IPS-NIHi7 (cell line): ENCODE data around the gene MSANTD4.
"Not testable (repeated sequence)": the region's sequence is repeated elsewhere in the genome, so short reads cannot be mapped to it uniquely, and the experiment has no call there.

Experiments used
- DNase-seq: peaks from one replicate; pipeline ENCODE4 v3.0.0; 2012; ENCODE audit warnings: mixed read lengths; ENCODE audit errors: extremely low spot score

The MSANTD4 gene

DNA sequence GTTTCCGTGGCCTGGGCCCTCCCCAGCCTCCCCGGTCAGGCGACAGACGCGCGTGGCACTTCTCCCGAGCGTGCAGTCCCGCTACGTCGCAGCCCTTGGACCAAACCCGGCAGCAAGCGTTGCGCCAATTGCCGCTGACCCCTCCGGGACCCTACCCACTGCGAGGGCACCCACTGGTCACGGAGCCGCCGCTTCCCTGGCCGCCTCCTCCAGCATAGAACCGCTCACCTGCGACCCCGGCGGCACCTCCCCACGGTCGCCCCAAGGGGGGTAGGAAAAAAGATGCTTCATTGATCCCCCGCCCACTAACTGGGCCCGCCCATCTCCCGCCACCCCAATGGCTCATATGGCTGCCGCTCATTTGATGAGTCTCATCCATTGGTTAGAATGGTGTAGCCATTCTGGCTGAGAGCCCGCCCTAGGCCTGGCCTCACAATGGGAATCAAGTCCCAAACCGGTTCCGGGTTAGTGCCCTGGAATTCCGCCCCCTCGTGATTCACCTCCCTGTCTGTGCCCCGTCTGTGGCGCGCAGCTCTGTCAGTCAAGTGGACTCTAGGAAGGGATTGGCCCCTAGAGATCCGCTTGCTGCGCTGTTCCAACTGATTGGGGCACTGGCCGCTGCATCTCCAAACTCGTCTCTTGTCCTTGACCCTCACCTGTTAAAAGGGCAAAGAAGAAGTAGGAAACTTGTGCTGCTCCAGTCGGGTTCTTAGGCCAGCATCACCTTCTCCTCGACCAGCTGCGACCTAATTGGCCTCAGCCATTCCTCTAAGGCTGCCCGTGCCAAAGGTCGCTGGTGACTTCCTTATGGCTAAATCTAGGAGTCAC is at the start of gene MSANTD4:
MSANTD4 (minus strand) TSS at position 274 of the 828 bp plus-strand sequence. CDS start 11,323 bp downstream, outside the sequence.
- DNase-seq = peak; percentile 98

DNA sequence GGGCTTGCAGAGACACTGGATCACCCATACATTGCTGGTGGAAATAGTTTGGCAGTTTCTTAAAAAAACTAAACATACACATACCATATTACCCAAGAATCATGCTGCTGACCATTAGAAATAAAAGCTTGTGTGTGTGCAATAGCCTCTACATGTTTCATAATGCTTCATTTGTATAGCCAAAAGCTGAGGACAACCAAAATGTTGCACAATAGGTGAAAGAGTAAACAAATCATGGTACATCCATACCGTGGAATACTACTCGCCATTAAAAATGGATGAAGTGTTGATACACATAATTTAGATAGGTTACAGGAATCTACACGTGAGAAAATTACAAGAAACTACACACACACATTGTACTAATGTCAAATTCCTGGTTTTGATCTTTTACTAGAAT is 48.6 kb upstream of the MSANTD4 start:
- DNase-seq = no peak

DNA sequence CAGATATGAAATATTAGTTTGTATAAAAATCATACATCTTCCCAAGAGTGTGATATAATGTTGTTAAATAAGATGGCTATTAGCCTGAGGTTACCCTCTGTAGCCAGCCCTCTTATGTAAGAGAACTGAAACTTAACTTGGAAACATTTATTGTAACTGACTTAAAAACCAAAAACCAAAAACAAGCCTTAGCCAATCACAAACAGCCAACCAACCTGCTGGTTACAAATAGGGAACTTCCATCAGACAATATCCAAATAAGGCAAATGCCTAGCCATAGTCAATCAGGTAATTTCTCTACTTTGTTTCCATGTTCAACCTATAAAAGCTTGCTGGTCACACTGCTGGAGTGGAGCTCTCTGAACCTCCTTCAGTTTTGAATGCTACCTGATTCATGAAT is 41.0 kb upstream of the MSANTD4 start:
- DNase-seq = no peak

DNA sequence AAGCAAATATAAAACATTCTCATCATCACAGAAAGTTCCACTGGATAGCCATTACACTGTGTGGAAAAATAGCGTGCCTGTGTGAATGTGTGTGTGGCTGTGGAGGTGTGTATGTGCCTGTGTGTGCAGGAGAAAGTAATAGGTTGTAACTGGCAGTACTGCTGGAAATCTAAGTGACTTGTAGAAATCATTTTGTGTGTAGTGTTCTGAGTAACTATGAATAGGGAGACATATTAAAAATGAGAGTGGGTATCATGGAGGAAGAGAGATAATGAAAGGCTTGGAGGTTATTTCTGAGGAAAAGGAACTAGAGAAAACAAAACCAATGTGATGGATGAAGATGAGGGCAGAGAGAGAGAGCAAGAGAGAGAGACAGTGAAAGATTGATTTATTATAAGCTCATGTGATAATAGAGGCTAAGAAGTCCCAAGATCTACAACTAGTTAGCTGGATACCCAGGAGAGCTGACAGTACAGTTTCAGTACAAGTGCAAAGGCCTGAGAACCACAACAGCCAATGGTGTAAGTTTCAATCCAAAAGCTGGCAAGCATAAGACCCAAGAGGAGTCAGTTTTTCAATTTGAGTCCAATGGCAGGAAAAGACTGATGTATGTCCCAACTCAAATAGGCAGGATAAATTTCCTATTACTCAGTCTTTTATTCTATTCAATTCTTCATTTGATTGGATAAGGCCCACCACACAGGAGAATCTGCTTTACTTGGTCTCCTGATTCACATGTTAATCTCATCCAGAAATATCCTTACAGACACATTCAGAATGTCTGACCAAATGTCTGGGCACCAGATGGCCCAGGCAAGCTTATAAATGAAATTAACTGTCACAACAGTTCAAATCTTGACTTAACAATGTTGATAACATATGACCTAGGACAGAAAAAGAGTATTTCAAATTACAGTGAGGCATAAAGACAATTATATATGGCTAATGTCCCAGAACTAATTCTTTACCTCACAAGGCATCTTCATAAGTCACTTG is 40.2 kb upstream of the MSANTD4 start:
- DNase-seq = no peak

DNA sequence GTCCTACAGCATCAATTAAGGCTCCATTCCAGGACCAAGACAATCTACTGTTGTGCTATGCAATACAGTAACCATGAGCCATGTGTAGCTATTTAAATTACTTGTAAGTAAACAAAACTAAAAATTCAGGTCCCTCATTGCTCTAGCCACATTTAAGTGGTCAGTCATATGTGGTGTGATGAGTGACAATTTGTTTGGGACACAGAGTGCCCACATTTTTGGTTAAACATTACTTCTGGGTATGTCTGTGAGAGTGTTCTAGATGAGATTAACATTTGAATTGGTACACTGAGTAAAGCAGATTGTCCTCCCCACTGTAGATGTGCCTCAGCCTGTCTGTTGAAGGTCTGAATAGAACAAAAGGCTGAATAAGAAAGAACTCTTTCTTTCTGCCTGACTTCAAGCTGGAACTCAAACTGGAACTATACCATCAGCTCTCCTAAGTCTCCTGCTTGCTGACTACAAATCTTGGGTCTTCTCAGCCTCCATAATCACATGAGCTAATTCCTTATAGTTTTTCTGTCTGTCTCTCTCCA is 39.3 kb upstream of the MSANTD4 start:
- no peak for DNase-seq

DNA sequence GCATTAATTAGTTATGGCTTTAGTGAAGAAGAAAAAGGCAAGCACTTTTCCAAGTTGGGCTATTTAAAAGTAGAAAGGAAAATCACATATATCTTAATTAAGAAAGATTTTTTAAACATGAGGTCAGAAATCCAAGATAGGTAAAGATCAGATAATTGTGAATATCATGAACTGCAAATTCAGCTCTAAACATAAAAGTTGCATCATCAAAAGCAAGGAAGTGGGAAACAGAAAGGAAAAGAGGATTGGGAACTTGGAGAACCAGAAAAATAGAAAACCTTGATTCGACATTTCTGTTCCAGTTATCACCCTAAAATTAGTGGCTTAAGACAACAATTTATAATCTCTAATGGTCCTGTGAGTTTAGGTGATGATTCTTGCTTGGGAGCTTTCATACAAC is 37.6 kb upstream of the MSANTD4 start:
- DNase-seq = no peak

DNA sequence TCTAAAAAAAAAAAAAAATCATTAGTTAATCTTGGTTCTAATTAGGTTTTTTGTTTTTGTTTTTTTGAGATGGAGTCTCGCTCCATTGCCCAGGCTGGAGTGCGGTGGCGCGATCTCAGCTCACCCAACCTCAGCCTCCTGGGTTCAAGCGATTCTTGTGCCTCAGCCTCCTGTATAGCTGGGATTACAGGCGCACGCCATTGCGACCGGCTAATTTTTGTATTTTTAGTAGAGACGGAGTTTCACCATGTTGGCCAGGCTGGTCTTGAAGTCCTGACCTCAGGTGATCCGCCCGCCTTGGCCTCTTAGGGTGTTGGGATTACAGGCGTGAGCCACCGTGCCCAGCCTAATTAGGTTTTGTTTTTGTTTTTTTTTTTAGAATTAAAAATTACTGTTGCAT is 36.3 kb upstream of the MSANTD4 start:
- not testable (repeated sequence) for DNase-seq

DNA sequence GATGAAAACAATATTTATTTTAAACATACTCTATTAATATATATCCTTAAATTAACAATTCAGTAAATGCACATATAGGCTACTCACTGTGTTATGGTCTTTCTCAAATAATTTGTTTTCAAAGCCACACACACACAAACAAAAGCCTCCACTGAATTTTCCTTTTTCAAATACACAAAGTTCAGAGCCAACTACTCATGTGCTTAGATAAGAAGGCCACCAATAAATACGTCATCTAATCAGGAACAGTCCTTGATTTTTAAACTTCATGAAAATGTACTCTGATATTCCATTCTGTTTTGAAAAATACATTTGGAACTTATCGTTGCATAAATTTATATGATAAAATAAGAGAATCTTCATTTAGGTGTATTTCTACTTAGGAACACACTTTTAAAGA is 29.1 kb upstream of the MSANTD4 start:
- no peak for DNase-seq

DNA sequence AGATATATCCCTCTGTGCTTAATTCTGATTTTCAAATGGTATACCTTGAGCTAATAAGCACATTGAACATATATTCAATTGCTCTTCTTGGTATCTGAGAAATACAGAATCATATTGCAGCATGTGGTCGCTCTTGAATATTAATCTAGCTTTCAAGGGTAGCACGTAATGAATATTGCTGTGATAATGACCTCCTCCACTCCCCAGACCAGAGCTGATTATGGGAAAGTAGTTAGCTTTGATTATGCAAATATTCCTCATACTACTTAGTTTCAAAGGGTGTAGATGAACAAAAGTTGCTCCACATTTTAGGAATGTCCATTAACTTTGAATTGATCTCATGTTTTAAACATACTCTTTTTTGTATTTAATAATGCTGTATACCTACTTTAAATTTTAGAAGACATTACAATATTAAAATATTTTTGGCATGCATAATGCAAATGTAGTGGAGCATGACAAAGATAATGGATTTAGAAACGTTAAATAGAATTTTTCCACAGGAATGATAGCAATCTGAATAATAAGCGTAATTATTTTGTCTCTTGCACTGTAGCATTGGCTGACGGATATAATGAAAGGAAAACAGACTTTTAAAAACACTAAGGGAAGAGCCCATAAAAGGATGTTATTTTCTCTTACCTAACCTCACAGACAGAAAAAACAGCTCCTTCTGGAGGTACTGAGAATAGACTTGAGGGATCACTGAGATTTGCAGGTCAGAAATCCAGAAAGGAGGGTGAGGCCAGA is 27.9 kb upstream of the MSANTD4 start:
- DNase-seq = no peak

DNA sequence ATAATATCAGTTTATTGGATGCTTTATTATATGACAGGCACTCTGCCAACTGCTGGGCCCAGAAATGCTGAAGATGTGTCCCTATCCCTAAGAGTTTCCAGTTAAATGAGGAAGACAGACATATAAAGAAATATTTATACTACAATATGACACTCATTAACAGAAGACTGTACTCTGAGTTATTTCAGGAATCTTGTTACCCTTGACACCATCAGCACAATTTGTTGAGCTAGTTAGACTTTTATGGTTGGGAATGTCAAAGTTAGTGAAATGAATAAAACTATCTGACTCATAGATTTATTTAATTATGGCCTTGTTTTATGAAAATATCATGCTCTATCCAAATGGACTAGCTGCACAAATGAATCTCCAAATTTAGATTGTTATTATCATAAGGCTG is 25.6 kb upstream of the MSANTD4 start:
- DNase-seq = no peak

DNA sequence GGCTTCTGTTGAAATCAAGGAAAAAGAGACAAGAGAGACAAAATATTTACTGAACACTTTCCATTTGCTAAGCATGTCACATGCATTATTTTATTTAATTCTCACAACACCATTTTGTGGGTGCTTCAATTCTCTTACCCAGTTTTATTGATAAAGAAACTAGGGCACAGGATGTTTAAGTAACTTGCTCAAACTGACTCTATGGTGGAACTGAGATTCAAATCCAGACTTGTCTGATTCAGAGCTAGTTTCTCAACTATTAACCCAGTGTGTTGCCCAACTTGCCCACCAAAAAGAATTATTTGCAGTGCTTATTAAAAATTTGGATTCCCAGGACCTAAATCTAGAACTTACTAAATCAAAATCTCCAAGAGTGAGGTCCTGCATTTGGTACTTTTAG is 21.5 kb upstream of the MSANTD4 start:
- DNase-seq = no peak

DNA sequence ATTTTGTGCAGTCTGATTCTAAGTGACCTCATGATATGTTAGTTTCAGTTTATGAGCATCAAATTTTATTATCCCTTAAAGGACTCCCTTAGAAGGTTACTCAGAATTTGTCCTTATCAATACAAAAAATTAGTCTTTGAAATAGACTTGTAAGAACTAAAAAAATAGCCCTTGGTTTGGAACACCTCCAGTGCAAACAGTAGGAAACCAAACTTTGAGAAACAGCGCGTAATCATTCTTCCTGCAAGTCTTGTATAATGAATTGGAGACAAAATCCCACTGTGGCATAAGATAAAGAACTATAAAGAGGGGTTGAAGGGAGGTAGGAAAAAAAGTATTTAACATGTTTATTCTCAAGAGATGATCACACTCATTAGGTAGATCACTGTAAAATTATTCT is 10.8 kb upstream of the MSANTD4 start:
- DNase-seq = no peak

DNA sequence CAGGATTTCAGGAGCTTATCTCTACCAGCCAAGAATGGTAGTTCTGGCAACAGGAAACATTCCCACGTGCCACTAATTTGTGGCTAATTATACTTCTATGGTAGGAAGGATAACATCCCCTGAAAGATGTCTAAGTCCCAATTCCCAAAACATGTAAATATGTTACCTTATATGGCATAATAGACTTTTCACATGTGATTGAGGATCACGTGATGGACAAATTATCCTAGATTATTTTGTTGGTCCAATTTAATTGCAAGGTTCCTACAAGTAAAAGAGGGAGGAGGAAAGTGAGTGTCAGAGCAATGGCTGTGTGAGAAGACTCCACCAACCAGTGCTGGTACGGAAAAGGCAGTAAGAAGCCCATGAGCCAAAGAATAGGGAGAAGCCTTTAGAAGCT is 9.9 kb upstream of the MSANTD4 start:
- DNase-seq = no peak

DNA sequence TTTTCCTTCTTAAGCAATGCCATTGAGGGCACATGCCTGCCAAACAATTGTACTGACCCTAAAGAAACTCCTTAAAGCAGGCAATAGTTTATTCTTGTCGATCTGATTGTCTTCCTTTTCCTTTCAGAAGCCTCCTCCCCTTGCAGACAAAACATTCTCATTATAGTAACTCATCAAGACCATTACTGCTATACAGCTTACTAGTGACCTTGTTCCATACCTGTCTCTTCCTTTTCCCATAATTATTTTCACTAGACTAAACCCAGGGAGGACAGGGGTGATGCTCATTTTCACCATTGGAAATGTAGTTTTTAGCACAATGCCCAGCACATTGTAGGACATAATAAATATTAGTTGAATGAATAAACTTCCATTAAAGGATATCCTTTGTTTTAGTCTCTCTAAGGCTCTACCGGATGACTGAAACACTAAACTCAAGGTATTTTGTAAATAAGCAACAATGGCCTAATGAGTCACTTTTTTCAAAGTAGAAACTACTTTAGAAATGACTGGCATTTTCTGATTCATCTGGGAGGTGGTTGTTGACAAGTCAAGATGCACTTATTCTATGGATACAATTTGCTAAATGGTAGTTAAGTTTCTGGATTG is 9.3 kb upstream of the MSANTD4 start:
- no peak for DNase-seq

DNA sequence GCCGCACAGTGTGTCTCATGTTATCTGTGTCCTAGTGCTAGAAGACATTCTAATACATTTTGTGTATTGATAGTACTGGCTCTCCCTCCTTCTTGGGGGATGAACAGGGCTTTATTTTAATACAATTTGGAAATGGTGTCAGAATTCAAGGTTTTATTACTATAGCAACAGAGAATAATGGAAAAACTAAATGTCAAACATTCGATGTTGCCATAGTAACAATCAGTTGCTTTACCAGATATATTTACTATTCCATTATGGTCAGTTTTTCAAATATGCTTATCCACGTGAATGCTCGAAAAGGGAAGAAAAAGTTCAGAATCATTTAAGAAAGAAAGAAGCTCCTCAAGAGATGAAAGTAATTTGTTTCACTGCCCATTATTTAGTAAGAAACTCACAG is 8.6 kb upstream of the MSANTD4 start:
- DNase-seq = no peak

DNA sequence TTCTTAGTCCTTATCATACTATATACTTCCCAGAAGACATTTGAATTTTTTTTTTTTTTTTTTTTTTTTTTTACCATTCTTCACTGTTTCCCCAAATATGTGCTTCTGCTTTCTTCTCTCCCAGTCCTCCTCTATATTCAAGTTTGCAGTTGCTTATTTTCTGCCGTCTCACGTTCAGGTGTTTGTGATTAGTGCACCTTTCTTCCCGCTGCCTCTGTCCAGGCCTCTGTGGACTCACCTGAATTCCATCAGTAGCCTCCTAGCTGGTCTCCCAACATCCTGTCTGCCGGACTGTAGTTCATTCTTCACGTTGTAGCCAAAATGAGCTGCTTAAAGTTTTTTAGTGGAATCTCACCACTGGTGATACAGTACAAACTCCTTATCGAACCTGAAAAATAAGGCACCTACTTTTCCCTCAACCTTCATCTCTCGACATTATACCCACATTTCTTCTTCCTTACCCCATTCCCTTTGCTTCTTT is 795 bp upstream of the MSANTD4 start:
- no peak for DNase-seq

DNA sequence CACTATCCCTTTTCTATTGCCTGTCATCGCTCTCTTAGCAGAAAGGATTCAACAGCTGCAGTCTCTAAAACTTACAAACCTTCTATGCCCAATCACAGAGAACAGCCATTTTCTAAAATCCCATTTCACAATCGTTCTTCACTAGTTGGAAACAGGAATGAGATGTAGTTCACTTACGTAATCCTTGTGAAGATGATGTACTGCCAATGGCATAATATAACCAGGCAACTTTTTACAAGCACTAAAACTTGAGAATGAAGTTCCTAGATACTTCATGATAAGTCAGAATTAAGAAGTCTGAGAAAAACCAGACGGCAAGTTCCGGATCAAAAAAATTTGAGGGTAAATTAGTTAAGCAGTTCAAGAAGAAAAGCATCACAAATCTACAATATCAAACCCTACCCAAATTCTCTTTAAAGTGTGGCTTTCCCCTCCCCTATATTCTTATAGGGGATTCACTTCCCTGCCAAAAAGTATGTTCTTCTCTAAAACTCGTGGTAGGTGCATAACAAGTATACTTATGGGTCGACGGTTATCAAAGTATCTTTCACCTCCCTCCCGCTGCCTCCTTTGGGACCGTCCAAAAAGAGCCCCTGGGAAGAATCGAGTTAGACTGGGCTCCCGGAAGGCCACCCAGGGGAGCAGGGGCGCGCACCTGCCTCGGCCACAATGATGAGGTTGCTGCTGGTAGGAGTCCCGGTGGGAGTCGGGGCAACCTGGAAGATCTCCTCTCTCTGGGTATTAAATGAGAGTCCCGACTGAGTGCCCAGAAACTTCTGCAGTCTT is 666 bp downstream of the MSANTD4 start:
- peak; percentile 41 for DNase-seq

DNA sequence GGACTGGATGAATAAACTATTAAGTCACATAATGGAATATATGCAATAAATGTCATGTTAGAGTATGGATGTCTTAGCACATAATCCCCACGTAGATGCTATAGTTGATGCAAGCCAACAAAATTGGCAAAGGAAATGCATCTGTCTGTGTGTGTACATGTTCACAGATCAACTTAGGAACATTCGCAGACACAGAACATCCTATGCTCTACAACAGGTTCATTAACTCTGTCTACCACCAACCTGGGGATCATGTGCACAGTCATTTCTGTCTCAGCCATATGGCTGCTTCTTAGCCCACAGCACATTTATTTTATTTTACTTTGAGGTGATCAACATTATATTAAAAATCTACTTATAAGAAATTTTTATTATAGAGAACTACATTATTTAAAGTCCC is 4.9 kb downstream of the MSANTD4 start:
- no peak for DNase-seq

DNA sequence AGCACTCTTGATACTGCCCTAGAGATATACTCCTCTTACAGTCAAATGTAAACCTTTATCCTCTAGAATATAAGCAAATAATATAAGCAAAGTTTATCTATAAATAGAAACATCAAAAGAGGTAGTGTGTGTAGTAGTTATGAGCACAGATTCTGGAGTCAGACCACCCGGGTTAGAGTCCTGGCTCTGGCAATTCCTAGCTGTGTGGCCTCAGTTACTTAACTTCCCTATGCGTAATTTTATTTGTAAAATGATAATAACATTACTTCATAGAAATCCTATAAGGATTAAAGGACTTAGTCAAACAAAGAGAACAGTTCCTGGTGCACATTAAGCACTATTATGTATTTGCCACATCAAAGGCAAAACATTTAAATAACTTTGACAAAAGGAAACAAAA is 7.0 kb downstream of the MSANTD4 start:
- DNase-seq = no peak

DNA sequence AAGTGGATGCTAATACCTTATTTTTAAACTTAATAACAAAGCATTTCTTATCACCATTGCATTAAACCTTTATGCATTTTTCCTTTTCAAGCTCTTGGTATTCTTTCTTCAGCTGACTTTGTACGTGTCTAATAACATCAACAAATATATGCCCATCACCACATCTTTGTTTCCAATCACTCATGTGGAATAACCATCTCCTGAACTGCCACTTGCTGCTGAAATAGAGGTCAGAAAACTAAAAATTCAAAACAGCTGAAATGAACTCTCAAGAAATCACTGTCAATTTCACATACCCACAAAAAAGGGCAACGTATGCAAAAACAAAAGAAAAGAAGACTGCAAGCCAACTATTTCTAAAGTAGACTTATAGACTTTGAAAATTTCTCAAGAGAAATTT is 7.4 kb downstream of the MSANTD4 start:
- no peak for DNase-seq
